Measurements from ENCODE around the gene PDE4B.

DNA sequence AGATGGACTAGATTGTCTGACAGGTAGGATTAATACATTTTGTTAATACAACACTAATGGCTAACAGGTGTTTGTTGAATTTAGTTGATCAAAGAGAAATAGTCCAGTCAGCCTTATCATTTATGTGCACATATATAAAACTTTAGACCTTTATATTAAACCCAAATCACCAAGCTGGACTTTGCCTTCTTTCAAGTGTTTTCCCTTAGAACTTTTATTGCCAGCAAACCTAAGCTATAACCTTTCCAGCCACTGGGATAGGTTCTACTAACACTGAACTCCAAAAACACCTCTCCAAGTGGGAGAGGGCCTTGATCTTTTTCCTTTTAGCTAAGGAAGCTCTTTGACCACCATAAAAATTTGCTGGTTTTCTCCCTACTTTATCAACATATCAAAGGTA lies 345.9 kb downstream of the PDE4B start:
- TF ChIP-seq CTCF (IDR thresholded peaks at IDR 0.05) (no peak), POLR2AphosphoS5 (IDR thresholded peaks at IDR 0.05) (no peak), POLR2A (IDR thresholded peaks at IDR 0.05) (no peak)
